Measurements from ENCODE around the gene RGS7. TPM values are rescaled to one million over a fixed set of nuclear protein-coding genes. Genes with fewer than 3 reads are reported as not detected.

Gene RGS7
- polyA plus RNA-seq, 1 donor from 2014 or later = 24.2 TPM

DNA sequence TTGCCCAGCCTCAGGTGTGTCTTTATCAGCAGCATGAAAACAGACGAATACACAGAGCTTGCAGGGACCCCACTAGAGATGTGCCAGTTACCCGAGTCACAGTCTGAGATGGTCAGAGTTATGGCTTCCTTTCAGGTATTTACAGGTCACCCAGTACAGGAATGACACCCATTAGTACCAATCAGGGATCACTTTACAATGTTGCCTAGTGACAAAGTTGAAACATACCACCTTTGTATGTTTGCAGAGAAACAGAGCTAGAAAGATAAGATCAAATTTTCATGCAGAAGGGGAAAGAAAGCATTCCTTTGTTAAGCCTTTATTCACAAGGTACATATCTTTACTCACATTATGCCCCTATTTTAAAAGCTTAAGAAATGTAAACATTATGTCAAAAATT, 137.6 kb downstream of the RGS7 start:
- Histone ChIP-seq H3K79me2 (replicated peaks; ENCODE audit: insufficient read depth, low read length) (no peaks in the 10 kb centered on the region), H3K9ac (ENCODE audit: low read length) (no peak overlapping the region), H3F3A (ENCODE audit: insufficient read depth, low read length, poor library complexity, severe bottlenecking) (no peaks in the 10 kb centered on the region), H3K27me3 (ENCODE audit: insufficient read depth, low read depth, low read length) (no peaks in the 10 kb centered on the region), H3K4me2 (ENCODE audit: low read length) (no peak overlapping the region), H3K4me3 (ENCODE audit: low read length) (no peak overlapping the region), H3K36me3 (ENCODE audit: insufficient read depth, low read length) (no peaks in the 10 kb centered on the region), H3K27ac (ENCODE audit: low read length) (no peak overlapping the region), H4K20me1 (ENCODE audit: insufficient read depth) (no peaks in the 10 kb centered on the region), H3K9me2 (ENCODE audit: insufficient read depth, low read length) (no peaks in the 10 kb centered on the region), H3K9me3 (ENCODE audit: low read length) (no peaks in the 10 kb centered on the region), H2AFZ (ENCODE audit: low read depth, low read length) (no peak overlapping the region)
- TF ChIP-seq TAF1 (IDR thresholded peaks at IDR 0.05; ENCODE audit: low read depth) (no peak), EZH2 (IDR thresholded peaks at IDR 0.05; ENCODE audit: borderline replicate concordance, insufficient read depth, low read length, poor library complexity, severe bottlenecking) (no peak), MXI1 (conservative IDR thresholded peaks at IDR 0.05; ENCODE audit: poor library complexity, severe bottlenecking) (no peak), POLR2AphosphoS5 (IDR thresholded peaks at IDR 0.05) (no peak), SMC3 (conservative IDR thresholded peaks at IDR 0.05; ENCODE audit: poor library complexity) (no peak), RAD21 (conservative IDR thresholded peaks at IDR 0.05) (no peak), EP300 (conservative IDR thresholded peaks at IDR 0.05; ENCODE audit: poor library complexity, severe bottlenecking) (no peak)
- TF ChIP-seq, protein P1, sequence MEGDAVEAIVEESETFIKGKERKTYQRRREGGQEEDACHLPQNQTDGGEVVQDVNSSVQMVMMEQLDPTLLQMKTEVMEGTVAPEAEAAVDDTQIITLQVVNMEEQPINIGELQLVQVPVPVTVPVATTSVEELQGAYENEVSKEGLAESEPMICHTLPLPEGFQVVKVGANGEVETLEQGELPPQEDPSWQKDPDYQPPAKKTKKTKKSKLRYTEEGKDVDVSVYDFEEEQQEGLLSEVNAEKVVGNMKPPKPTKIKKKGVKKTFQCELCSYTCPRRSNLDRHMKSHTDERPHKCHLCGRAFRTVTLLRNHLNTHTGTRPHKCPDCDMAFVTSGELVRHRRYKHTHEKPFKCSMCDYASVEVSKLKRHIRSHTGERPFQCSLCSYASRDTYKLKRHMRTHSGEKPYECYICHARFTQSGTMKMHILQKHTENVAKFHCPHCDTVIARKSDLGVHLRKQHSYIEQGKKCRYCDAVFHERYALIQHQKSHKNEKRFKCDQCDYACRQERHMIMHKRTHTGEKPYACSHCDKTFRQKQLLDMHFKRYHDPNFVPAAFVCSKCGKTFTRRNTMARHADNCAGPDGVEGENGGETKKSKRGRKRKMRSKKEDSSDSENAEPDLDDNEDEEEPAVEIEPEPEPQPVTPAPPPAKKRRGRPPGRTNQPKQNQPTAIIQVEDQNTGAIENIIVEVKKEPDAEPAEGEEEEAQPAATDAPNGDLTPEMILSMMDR (IDR thresholded peaks at IDR 0.05; ENCODE audit: poor library complexity, severe bottlenecking) = no peak
- TF ChIP-seq, protein P2, sequence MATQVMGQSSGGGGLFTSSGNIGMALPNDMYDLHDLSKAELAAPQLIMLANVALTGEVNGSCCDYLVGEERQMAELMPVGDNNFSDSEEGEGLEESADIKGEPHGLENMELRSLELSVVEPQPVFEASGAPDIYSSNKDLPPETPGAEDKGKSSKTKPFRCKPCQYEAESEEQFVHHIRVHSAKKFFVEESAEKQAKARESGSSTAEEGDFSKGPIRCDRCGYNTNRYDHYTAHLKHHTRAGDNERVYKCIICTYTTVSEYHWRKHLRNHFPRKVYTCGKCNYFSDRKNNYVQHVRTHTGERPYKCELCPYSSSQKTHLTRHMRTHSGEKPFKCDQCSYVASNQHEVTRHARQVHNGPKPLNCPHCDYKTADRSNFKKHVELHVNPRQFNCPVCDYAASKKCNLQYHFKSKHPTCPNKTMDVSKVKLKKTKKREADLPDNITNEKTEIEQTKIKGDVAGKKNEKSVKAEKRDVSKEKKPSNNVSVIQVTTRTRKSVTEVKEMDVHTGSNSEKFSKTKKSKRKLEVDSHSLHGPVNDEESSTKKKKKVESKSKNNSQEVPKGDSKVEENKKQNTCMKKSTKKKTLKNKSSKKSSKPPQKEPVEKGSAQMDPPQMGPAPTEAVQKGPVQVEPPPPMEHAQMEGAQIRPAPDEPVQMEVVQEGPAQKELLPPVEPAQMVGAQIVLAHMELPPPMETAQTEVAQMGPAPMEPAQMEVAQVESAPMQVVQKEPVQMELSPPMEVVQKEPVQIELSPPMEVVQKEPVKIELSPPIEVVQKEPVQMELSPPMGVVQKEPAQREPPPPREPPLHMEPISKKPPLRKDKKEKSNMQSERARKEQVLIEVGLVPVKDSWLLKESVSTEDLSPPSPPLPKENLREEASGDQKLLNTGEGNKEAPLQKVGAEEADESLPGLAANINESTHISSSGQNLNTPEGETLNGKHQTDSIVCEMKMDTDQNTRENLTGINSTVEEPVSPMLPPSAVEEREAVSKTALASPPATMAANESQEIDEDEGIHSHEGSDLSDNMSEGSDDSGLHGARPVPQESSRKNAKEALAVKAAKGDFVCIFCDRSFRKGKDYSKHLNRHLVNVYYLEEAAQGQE (IDR thresholded peaks at IDR 0.05; ENCODE audit: borderline replicate concordance) = no peak

DNA sequence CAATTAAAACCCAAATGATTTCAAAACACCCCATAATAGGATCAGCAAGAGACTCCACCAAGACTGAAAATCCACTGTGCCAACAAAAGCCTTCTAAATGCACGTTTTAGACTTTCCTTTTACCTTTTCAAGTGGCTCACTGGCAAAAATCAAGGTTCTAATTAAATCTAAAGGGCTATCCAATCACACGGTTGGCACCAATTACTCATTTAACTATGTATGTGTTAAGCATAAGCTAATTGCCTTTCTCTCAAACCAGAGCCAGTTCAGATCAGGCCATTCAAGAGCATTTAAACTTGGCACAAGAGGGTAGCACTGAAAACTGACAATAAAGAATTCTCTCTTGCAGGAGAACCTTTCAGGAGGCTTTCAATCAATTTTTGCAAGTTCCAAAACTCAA, 139.5 kb downstream of the RGS7 start:
- Histone ChIP-seq H3K4me2 (ENCODE audit: low read length) (no peak overlapping the region), H3K9ac (ENCODE audit: low read length) (no peak overlapping the region), H3K36me3 (ENCODE audit: insufficient read depth, low read length) (no peaks in the 10 kb centered on the region), H3K27ac (ENCODE audit: low read length) (no peak overlapping the region), H3K79me2 (replicated peaks; ENCODE audit: insufficient read depth, low read length) (no peaks in the 10 kb centered on the region), H3K27me3 (ENCODE audit: insufficient read depth, low read depth, low read length) (no peaks in the 10 kb centered on the region), H4K20me1 (ENCODE audit: insufficient read depth) (no peaks in the 10 kb centered on the region), H3K4me3 (ENCODE audit: low read length) (no peak overlapping the region), H3K9me3 (ENCODE audit: low read length) (no peaks in the 10 kb centered on the region), H2AFZ (ENCODE audit: low read depth, low read length) (no peak overlapping the region), H3K9me2 (ENCODE audit: insufficient read depth, low read length) (no peaks in the 10 kb centered on the region), H3F3A (ENCODE audit: insufficient read depth, low read length, poor library complexity, severe bottlenecking) (no peaks in the 10 kb centered on the region)
- no peak for TF ChIP-seq RAD21 (conservative IDR thresholded peaks at IDR 0.05)
- no peak for TF ChIP-seq EP300 (conservative IDR thresholded peaks at IDR 0.05; ENCODE audit: poor library complexity, severe bottlenecking)
- TF ChIP-seq, protein P1 (IDR thresholded peaks at IDR 0.05; ENCODE audit: poor library complexity, severe bottlenecking) = no peak
- no peak for TF ChIP-seq TAF1 (IDR thresholded peaks at IDR 0.05; ENCODE audit: low read depth)
- no peak for TF ChIP-seq MXI1 (conservative IDR thresholded peaks at IDR 0.05; ENCODE audit: poor library complexity, severe bottlenecking)
- no peak for TF ChIP-seq SMC3 (conservative IDR thresholded peaks at IDR 0.05; ENCODE audit: poor library complexity)
- TF ChIP-seq, protein P2 (IDR thresholded peaks at IDR 0.05; ENCODE audit: borderline replicate concordance) = no peak
- TF ChIP-seq EZH2 (IDR thresholded peaks at IDR 0.05; ENCODE audit: borderline replicate concordance, insufficient read depth, low read length, poor library complexity, severe bottlenecking) = no peak
- TF ChIP-seq POLR2AphosphoS5 (IDR thresholded peaks at IDR 0.05) = no peak
